ENCODE data around the gene KLHL15. TPM values are rescaled to one million over a fixed set of nuclear protein-coding genes. Genes with fewer than 3 reads are reported as not detected.

The KLHL15 gene
- total and polyA plus RNA-seq, 2 of the 4 experiments (the other 2 are of a cell fraction), result 2.4 to 7.5 TPM

DNA sequence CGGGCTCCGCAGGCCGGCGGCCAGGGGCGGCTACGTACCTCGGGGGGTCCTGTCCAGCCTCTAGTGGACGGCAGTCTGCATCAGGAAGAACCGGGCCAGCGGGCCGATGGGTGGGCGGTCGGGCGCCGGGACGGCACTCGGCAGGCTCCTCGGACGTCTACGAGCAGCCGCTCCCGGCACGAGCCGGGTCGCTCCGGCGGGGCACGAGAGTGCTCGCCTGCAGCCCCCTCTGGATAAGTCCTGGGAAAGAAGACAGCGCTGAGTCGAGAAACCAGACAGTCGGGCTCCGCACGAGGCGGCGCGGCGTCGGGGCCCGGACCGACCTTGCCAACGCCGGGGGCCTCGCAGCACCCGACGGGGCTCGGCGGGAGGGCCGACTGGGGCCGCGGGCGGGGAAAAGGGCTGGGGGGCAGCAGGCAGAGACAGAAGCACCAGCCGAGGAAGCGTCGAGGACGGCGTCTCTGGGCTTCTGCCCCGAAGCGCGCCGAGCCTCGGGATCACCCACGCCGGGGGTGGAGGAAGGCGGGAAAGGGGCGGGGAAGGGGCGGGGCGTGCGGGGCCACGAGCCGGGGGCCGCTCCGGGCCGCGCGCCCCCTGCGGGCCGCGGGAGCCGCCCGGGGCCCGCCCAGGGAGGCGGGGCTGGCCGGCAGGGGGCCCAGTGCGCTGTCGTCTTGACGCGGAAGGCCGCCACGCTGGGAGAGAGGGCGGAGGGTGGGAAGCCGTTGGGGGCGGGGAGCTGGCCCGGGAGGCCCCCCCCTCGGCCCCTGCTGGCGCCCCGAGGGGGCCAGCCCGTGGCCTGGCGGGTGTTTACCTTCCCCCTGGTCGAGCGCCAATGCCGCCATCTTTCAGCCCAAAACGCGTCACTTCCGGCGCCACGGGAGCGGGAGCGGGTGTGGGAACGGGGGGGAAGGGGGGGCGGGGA lies 1.9 kb downstream of the KLHL15 start:
- Histone ChIP-seq H2BK5ac (ENCODE audit: low read depth, low read length, poor library complexity, severe bottlenecking) (peak overlapping the region; percentile 94), H2BK120ac (ENCODE audit: low read depth, low read length) (no peak overlapping the region), H3K9me3 (ENCODE audit: control insufficient read depth, insufficient read depth, low read length) (no peaks in the 10 kb centered on the region), H4K8ac (ENCODE audit: low read depth in 2 of 2, low read length in 2 of 2) (no peak overlapping the region; a peak in 1 of 4 replicates), H3K56ac (ENCODE audit: extremely low read depth, insufficient read depth, low read length) (peak overlapping the region; percentile 74; the same call in 1 of the 2 replicates), H4K20me1 (ENCODE audit: insufficient read depth, low read length) (no peaks in the 10 kb centered on the region), H2AFZ (replicated peaks; ENCODE audit: low read length, poor library complexity) (peak overlapping the region; percentile 71), H4K5ac (ENCODE audit: low read depth, low read length) (no peak overlapping the region), H3K4me1 (ENCODE audit: control insufficient read depth, insufficient read depth, low read length) (no peaks in the 10 kb centered on the region), H3K9me1 (ENCODE audit: insufficient read depth, low read length) (no peaks in the 10 kb centered on the region; the same call in 1 of the 2 replicates), H2BK20ac (ENCODE audit: low read depth, low read length) (no peak overlapping the region), H3K9ac (ENCODE audit: low read depth, low read length) (peak overlapping the region; percentile 91), H3K79me1 (ENCODE audit: low read depth in 1 of 2, low read length in 2 of 2) (peaks cover 0 to 3% of the 10 kb centered on the region in 2 experiments; a peak in 1 of 4 replicates), H3K36me3 (ENCODE audit: control insufficient read depth, insufficient read depth, low read length) (no peaks in the 10 kb centered on the region), H4K91ac (ENCODE audit: insufficient read depth, low read depth, low read length) (no peak overlapping the region), H3K27ac (ENCODE audit: insufficient read depth, low read length) (peak overlapping the region; percentile 70), H3K4me2 (ENCODE audit: low read depth, low read length) (no peak overlapping the region), H3K18ac (ENCODE audit: low read depth, low read length) (no peak overlapping the region), H3K4me3 (ENCODE audit: insufficient read depth, low read depth, low read length) (peak overlapping the region; percentile 99), H3K27me3 (ENCODE audit: control insufficient read depth, insufficient read depth, low read length) (no peaks in the 10 kb centered on the region; the same call in none of the 2 replicates), H2AK9ac (replicated peaks; ENCODE audit: low read depth, low read length, poor library complexity) (no peak overlapping the region), H2AK5ac (ENCODE audit: low read depth, low read length) (no peak overlapping the region), H3K4ac (ENCODE audit: low read depth, low read length) (no peak overlapping the region), H2BK15ac (ENCODE audit: low read depth, low read length) (no peak overlapping the region), H3K23ac (ENCODE audit: low read depth, low read length) (no peak overlapping the region), H3K14ac (replicated peaks; ENCODE audit: low read depth, low read length) (no peak overlapping the region)
- CTCF ChIA-PET, result interaction anchor here (0.5 to 1.9 kb wide), 2 partner anchors 29 to 237 kb away, joined by 3 to 12 read pairs; partner anchors contain the start of gene EIF2S3
- TF ChIP-seq CEBPB (IDR thresholded peaks at IDR 0.05; ENCODE audit: low read depth, low read length), result no peak
- TF ChIP-seq MAZ (IDR thresholded peaks at IDR 0.05; ENCODE audit: borderline replicate concordance, low read depth, low read length), result peak; percentile 90
- TF ChIP-seq BHLHE40 (IDR thresholded peaks at IDR 0.05; ENCODE audit: low read depth, low read length), result peak; percentile 56; the same call in 1 of the 2 replicates
- TF ChIP-seq, protein P1, sequence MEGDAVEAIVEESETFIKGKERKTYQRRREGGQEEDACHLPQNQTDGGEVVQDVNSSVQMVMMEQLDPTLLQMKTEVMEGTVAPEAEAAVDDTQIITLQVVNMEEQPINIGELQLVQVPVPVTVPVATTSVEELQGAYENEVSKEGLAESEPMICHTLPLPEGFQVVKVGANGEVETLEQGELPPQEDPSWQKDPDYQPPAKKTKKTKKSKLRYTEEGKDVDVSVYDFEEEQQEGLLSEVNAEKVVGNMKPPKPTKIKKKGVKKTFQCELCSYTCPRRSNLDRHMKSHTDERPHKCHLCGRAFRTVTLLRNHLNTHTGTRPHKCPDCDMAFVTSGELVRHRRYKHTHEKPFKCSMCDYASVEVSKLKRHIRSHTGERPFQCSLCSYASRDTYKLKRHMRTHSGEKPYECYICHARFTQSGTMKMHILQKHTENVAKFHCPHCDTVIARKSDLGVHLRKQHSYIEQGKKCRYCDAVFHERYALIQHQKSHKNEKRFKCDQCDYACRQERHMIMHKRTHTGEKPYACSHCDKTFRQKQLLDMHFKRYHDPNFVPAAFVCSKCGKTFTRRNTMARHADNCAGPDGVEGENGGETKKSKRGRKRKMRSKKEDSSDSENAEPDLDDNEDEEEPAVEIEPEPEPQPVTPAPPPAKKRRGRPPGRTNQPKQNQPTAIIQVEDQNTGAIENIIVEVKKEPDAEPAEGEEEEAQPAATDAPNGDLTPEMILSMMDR (conservative IDR thresholded peaks at IDR 0.05; ENCODE audit: low read depth, low read length), result peak; percentile 53
- TF ChIP-seq, protein P2, sequence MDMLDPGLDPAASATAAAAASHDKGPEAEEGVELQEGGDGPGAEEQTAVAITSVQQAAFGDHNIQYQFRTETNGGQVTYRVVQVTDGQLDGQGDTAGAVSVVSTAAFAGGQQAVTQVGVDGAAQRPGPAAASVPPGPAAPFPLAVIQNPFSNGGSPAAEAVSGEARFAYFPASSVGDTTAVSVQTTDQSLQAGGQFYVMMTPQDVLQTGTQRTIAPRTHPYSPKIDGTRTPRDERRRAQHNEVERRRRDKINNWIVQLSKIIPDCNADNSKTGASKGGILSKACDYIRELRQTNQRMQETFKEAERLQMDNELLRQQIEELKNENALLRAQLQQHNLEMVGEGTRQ (IDR thresholded peaks at IDR 0.05; ENCODE audit: low read depth, low read length), result no peak
- no peak for TF ChIP-seq SMC3 (IDR thresholded peaks at IDR 0.05; ENCODE audit: low read depth, low read length)
- peak; percentile 94 for TF ChIP-seq POLR2A (IDR thresholded peaks at IDR 0.05; ENCODE audit: low read depth, low read length)
- TF ChIP-seq RAD21 (IDR thresholded peaks at IDR 0.05; ENCODE audit: low read length), result no peak
- no peak for TF ChIP-seq NFE2L2 (IDR thresholded peaks at IDR 0.05; ENCODE audit: low read depth, low read length)
- TF ChIP-seq, protein P3, sequence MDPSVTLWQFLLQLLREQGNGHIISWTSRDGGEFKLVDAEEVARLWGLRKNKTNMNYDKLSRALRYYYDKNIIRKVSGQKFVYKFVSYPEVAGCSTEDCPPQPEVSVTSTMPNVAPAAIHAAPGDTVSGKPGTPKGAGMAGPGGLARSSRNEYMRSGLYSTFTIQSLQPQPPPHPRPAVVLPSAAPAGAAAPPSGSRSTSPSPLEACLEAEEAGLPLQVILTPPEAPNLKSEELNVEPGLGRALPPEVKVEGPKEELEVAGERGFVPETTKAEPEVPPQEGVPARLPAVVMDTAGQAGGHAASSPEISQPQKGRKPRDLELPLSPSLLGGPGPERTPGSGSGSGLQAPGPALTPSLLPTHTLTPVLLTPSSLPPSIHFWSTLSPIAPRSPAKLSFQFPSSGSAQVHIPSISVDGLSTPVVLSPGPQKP (IDR thresholded peaks at IDR 0.05; ENCODE audit: borderline replicate concordance, low read depth, low read length), result no peak
- no peak for TF ChIP-seq FOS (IDR thresholded peaks at IDR 0.05; ENCODE audit: low read depth, low read length)
- dilution Hi-C loops (cut with HindIII; ENCODE audit: low sequenced_read_pairs, unreplicated experiment), result no loop called here
- DNase-seq (peak; percentile 89), ATAC-seq (ENCODE audit: low read depth) (peak; percentile 93)
- no TSS peak for BruUV-seq (replicated peaks)
- intact Hi-C loops (cut with micrococcal nuclease), result loop anchor here (1.0 to 5.0 kb wide), 3 partner anchors 29 to 243 kb away; partner anchors contain the start of genes CXorf58, EIF2S3 and SAT1
- in situ Hi-C loops (cut with MboI; ENCODE audit: low sequenced_read_pairs), result no loop called here
- WGBS, 2 experiments (ENCODE audit: extremely low coverage in 2 of 2, insufficient read length in 1 of 2), result 31% methylated on average over 49 of the region's 111 CpGs; no CpG with 5 or more reads in 1 of the 2 experiments
- POLR2A ChIA-PET (ENCODE audit: unreplicated experiment), result interaction anchor here (0.6 to 0.9 kb wide), 2 partner anchors 29 to 115 kb away, joined by 4 to 13 read pairs; partner anchors contain the start of gene EIF2S3
